ENCODE measurements around the gene GARS1. TPM values are rescaled to one million over a fixed set of nuclear protein-coding genes. Genes with fewer than 3 reads are reported as not detected.
A peak's percentile ranks its signal among the peaks of the same experiment; 100 is the strongest.

Gene GARS1
- total RNA-seq, 2 experiments from 2014 or later = 178 to 375 TPM

DNA sequence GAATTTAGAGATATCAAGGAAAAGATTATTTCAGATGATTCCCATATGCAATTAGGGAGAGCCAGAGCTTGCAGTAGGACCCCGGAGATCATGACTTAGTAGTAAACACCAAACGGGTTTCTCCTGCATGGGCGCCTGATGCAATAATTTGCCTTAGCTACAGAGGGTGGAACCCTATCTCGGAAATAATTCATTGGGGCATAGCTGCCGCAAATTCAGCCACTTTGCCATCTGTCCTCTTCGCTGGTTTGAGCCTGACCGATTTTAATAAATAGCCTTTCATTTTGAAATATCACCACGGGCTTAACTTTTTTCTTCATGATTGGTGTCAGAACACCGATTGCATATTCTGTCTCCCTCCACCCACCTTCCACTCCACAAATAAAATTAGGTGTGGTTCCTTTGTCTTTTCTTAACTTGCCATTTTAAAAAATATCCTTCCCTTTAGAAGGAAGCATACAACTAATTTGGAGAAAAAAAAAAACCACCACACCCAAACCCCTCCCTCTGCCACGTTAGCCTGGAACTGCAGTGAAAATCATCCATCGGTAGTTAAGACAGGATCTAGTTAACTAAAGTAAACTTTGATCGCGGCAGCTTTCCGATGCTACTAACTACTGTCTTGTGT, 1.4 kb downstream of the GARS1 start:
- BruUV-seq (replicated peaks) = no TSS peak
- intact Hi-C loops (cut with micrococcal nuclease; ENCODE audit: unreplicated experiment) = loop anchor here (1.0 to 2.0 kb wide), 2 partner anchors 35 to 131 kb away; no protein-coding TSS in a partner anchor
- Histone ChIP-seq H4K20me1 (ENCODE audit: insufficient read depth, low read length) (peaks cover 34% of the 10 kb centered on the region), H3K27ac (ENCODE audit: low read depth, low read length, poor library complexity, severe bottlenecking) (peak overlapping the region; percentile 95), H3K79me2 (ENCODE audit: insufficient read depth, low read depth, low read length) (peaks cover 80% of the 10 kb centered on the region), H3K36me3 (ENCODE audit: insufficient read depth, low read length) (peaks cover 59% of the 10 kb centered on the region), H3K9me2 (ENCODE audit: insufficient read depth, low read length) (no peaks in the 10 kb centered on the region), H3K4me1 (ENCODE audit: insufficient read depth, low read length, poor library complexity, severe bottlenecking) (peaks cover 21% of the 10 kb centered on the region), H3K4me3 (ENCODE audit: low read depth, low read length, poor library complexity, severe bottlenecking) (peak overlapping the region; percentile 94), H3K4me2 (ENCODE audit: low read length) (peak overlapping the region; percentile 78), H3K9me3 (ENCODE audit: low read length) (no peaks in the 10 kb centered on the region), H2AFZ (ENCODE audit: low read length) (no peak overlapping the region)
- ChIA-PET POLR2A (interaction anchor here (0.6 to 1.2 kb wide), 4 partner anchors 19 to 80 kb away, joined by 3 to 6 read pairs (median 3); no protein-coding TSS in a partner anchor), CTCF (ENCODE audit: unreplicated experiment) (no interaction called here)
- no peak for TF ChIP-seq EZH2phosphoT487 (IDR thresholded peaks at IDR 0.05; ENCODE audit: borderline replicate concordance, low read depth, low read length)
- TF ChIP-seq, protein P1, sequence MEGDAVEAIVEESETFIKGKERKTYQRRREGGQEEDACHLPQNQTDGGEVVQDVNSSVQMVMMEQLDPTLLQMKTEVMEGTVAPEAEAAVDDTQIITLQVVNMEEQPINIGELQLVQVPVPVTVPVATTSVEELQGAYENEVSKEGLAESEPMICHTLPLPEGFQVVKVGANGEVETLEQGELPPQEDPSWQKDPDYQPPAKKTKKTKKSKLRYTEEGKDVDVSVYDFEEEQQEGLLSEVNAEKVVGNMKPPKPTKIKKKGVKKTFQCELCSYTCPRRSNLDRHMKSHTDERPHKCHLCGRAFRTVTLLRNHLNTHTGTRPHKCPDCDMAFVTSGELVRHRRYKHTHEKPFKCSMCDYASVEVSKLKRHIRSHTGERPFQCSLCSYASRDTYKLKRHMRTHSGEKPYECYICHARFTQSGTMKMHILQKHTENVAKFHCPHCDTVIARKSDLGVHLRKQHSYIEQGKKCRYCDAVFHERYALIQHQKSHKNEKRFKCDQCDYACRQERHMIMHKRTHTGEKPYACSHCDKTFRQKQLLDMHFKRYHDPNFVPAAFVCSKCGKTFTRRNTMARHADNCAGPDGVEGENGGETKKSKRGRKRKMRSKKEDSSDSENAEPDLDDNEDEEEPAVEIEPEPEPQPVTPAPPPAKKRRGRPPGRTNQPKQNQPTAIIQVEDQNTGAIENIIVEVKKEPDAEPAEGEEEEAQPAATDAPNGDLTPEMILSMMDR (conservative IDR thresholded peaks at IDR 0.05; ENCODE audit: low read length) = no peak
- DNase-seq (ENCODE audit: low spot score) = peak; percentile 81

DNA sequence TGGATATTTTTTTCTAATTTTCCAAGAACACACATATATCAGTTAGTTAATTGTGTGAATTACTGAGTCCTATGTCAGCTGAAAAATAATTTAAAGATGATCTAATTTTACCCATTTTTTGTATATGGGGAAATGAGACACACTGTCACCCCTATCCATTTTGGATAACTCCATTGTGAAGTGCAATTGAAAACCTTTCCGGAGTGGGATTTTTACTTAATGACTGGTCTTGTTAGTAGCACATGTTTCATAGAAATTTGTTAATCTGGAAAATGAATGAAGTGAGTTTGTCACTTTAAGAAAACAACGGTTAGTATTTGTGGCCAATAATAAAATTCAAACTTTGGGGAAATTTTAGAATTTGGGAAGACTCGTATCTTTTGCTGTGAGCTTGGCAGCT, 2.0 kb downstream of the GARS1 start:
- DNase-seq (ENCODE audit: low spot score) = no peak
- Histone ChIP-seq H3K4me2 (ENCODE audit: low read length) (peak overlapping the region; percentile 78), H3K79me2 (ENCODE audit: insufficient read depth, low read depth, low read length) (peaks cover 80% of the 10 kb centered on the region), H3K4me3 (ENCODE audit: low read depth, low read length, poor library complexity, severe bottlenecking) (peak overlapping the region; percentile 94), H3K9me2 (ENCODE audit: insufficient read depth, low read length) (no peaks in the 10 kb centered on the region), H3K4me1 (ENCODE audit: insufficient read depth, low read length, poor library complexity, severe bottlenecking) (peaks cover 21% of the 10 kb centered on the region), H4K20me1 (ENCODE audit: insufficient read depth, low read length) (peaks cover 34% of the 10 kb centered on the region), H3K27ac (ENCODE audit: low read depth, low read length, poor library complexity, severe bottlenecking) (no peak overlapping the region), H2AFZ (ENCODE audit: low read length) (no peak overlapping the region), H3K36me3 (ENCODE audit: insufficient read depth, low read length) (peaks cover 65% of the 10 kb centered on the region), H3K9me3 (ENCODE audit: low read length) (no peaks in the 10 kb centered on the region)
- no peak for TF ChIP-seq EZH2phosphoT487 (IDR thresholded peaks at IDR 0.05; ENCODE audit: borderline replicate concordance, low read depth, low read length)
- TF ChIP-seq, protein P1 (conservative IDR thresholded peaks at IDR 0.05; ENCODE audit: low read length) = no peak
- BruUV-seq (replicated peaks) = no TSS peak
- intact Hi-C loops (cut with micrococcal nuclease; ENCODE audit: unreplicated experiment) = loop anchor here (1.0 to 2.0 kb wide), 2 partner anchors 35 to 130 kb away; no protein-coding TSS in a partner anchor
- CTCF ChIA-PET (ENCODE audit: unreplicated experiment) = no interaction called here
- POLR2A ChIA-PET = interaction anchor here (0.6 to 1.5 kb wide), 7 partner anchors 9 to 80 kb away, joined by 3 to 6 read pairs (median 3); no protein-coding TSS in a partner anchor
